Hepatocyte (in vitro differentiated cells): ENCODE results near the gene LCN2. TPM values are rescaled to one million over a fixed set of nuclear protein-coding genes. Genes with fewer than 3 reads are reported as not detected.

Source experiments
- DNase-seq: peaks from one replicate; pipeline ENCODE4 v3.0.0-alpha.2; 2016; ENCODE audit warnings: low spot score
- H2AFZ ChIP-seq: fragments of 200-600 bp; sonication (generic); 2 replicates; pipeline ENCODE4 v1.6.0; 2016; ENCODE audit warnings: antibody characterized with exemption, mild to moderate bottlenecking
- H3K27ac ChIP-seq: fragments of 200-600 bp; sonication (generic); 2 replicates; pipeline ENCODE4 v1.5.1; 2016; ENCODE audit warnings: mild to moderate bottlenecking
- H3K27me3 ChIP-seq: fragments of 200-600 bp; sonication (generic); 2 replicates; pipeline ENCODE4 v1.6.1; 2016
- H3K36me3 ChIP-seq: fragments of 200-600 bp; sonication (generic); replicated peaks from 2 replicates; pipeline ENCODE4 v1.5.1; 2016; ENCODE audit warnings: low read depth; ENCODE audit not compliant: insufficient read depth
- H3K4me1 ChIP-seq: fragments of 200-600 bp; sonication (generic); 2 replicates; pipeline ENCODE4 v1.5.1; 2016; ENCODE audit warnings: mild to moderate bottlenecking, moderate library complexity; ENCODE audit not compliant: insufficient read depth
- H3K4me2 ChIP-seq: fragments of 200-600 bp; sonication (generic); 2 replicates; pipeline ENCODE4 v1.6.0; 2016
- H3K4me3 ChIP-seq: fragments of 200-600 bp; sonication (generic); 2 replicates; pipeline ENCODE4 v1.5.1; 2016; ENCODE audit warnings: mild to moderate bottlenecking
- H3K79me2 ChIP-seq: fragments of 200-600 bp; sonication (generic); 2 replicates; pipeline ENCODE4 v1.6.0; 2017; ENCODE audit warnings: mild to moderate bottlenecking
- H3K9me2 ChIP-seq: fragments of 200-600 bp; sonication (generic); replicated peaks from 2 replicates; pipeline ENCODE4 v1.6.0; 2017; ENCODE audit warnings: mild to moderate bottlenecking; ENCODE audit not compliant: insufficient read depth
- H3K9me3 ChIP-seq: fragments of 200-600 bp; sonication (generic); 2 replicates; pipeline ENCODE4 v1.5.1; 2016; ENCODE audit warnings: low read depth, mild to moderate bottlenecking
- H4K20me1 ChIP-seq: fragments of 200-600 bp; sonication (generic); 2 replicates; pipeline ENCODE4 v1.6.0; 2016; ENCODE audit warnings: mild to moderate bottlenecking; ENCODE audit not compliant: insufficient read depth, poor library complexity, severe bottlenecking
- EZH2 ChIP-seq: fragments of 200-600 bp; sonication (generic); IDR thresholded peaks from 2 replicates; pipeline ENCODE4 v1.6.1; 2016; ENCODE audit warnings: antibody characterized with exemption, mild to moderate bottlenecking, borderline replicate concordance
- EZH2phosphoT487 ChIP-seq: fragments of 200-600 bp; sonication (generic); IDR thresholded peaks from one replicate; pipeline ENCODE4 v1.6.1; 2018; ENCODE audit warnings: antibody characterized with exemption, mild to moderate bottlenecking, low read depth, moderate library complexity; ENCODE audit not compliant: unreplicated experiment, severe bottlenecking
- WGBS: methylation state at CpG from one replicate; pipeline ENCODE4 v1.1.6; 2016; ENCODE audit warnings: low lambda C conversion rate; ENCODE audit errors: missing lambda C conversion rate; 5-methylcytosine and 5-hydroxymethylcytosine counted together
- polyA plus RNA-seq: library from polyadenylated mRNA; unstranded; fragments of >200 nt; fragmentation: Nextera tagmentation; extraction: Ambion mirVana; gene quantifications from 2 replicates; pipeline ENCODE4 v1.2.1, GENCODE V29; 2016
- total RNA-seq: library from RNA; depleted of rRNA; stranded (reverse); fragments of >200 nt; gene quantifications from 2 replicates; pipeline ENCODE4 v1.2.3, GENCODE V29; 2014
- TF ChIP-seq, protein P1 (sequence below): fragments of 200-600 bp; sonication (generic); IDR thresholded peaks from 2 replicates; pipeline ENCODE4 v1.5.1; 2016; ENCODE audit warnings: antibody characterized with exemption, mild to moderate bottlenecking; ENCODE audit not compliant: poor library complexity

LCN2 gene
- total and polyA plus RNA-seq, 2 experiments from 2014 or later: 5.3 to 12.8 TPM

DNA sequence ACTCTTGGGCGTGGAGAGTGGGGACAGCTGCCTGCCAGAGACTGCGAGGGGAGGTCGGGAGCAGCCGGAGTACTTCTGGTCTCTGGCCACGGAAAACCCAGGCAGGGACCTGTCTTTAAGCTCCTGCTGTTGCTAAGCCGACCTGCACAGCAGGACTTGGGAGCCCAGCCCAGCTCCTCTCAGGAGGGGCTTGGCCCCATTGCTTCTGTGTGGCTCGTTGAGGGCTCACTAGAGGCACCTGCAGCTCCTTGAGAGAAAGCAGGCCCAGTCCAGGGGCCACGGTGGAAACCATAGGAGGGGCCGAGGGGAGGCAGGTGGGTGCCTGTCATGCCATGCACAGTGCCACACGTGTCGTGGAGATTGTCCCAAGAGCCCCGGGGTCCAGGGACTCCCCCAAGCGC, 3.3 kb upstream of the LCN2 start:
- Histone ChIP-seq H3K4me2 (no peak overlapping the region), H3K9me2 (no peaks in the 10 kb centered on the region), H4K20me1 (no peaks in the 10 kb centered on the region), H3K27me3 (no peaks in the 10 kb centered on the region), H3K27ac (peak overlapping the region; percentile 19), H3K4me3 (no peak overlapping the region), H3K9me3 (no peaks in the 10 kb centered on the region), H3K4me1 (peaks cover 10% of the 10 kb centered on the region), H3K36me3 (no peaks in the 10 kb centered on the region), H3K79me2 (no peaks in the 10 kb centered on the region), H2AFZ (no peak overlapping the region)
- no peak for TF ChIP-seq EZH2phosphoT487
- TF ChIP-seq, protein P1, sequence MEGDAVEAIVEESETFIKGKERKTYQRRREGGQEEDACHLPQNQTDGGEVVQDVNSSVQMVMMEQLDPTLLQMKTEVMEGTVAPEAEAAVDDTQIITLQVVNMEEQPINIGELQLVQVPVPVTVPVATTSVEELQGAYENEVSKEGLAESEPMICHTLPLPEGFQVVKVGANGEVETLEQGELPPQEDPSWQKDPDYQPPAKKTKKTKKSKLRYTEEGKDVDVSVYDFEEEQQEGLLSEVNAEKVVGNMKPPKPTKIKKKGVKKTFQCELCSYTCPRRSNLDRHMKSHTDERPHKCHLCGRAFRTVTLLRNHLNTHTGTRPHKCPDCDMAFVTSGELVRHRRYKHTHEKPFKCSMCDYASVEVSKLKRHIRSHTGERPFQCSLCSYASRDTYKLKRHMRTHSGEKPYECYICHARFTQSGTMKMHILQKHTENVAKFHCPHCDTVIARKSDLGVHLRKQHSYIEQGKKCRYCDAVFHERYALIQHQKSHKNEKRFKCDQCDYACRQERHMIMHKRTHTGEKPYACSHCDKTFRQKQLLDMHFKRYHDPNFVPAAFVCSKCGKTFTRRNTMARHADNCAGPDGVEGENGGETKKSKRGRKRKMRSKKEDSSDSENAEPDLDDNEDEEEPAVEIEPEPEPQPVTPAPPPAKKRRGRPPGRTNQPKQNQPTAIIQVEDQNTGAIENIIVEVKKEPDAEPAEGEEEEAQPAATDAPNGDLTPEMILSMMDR: no peak
- TF ChIP-seq EZH2: no peak
- no peak for DNase-seq
- WGBS: 86% methylated on average over 13 of the region's 13 CpGs

DNA sequence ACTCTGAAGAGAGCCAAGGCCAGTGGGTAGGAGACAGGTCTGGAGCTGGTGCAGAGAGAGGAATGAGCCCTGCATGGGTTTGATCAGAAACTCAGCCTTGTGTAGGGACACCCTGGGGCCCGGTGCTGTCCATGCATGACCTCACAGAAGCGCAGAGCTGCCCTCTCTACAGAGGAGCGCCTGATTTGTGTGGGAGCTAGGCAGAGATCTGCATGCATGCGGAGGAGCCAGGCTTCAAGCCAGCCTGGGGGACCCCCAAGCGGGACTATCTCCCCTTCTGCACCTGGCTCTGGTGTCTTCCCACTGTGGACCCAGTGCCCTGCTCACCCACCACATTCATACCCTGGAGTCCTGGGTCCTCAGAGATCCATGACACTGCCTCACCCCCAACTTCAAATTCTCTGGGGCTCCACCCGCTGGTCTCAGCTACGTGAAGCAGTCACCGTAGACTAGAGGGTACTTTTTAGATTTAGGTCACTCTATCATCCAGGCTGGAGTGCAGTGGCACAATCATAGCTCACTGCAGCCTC, 2.6 kb upstream of the LCN2 start:
- H3K4me1 ChIP-seq: peaks cover 10% of the 10 kb centered on the region
- no peaks in the 10 kb centered on the region for H3K36me3 ChIP-seq
- H3K79me2 ChIP-seq: no peaks in the 10 kb centered on the region
- TF ChIP-seq, protein P1: no peak
- no peak for TF ChIP-seq EZH2phosphoT487
- TF ChIP-seq EZH2: no peak
- no peak overlapping the region for H2AFZ ChIP-seq
- no peaks in the 10 kb centered on the region for H3K27me3 ChIP-seq
- no peak overlapping the region for H3K27ac ChIP-seq
- H3K4me2 ChIP-seq: no peak overlapping the region
- H3K4me3 ChIP-seq: no peak overlapping the region
- H3K9me3 ChIP-seq: no peaks in the 10 kb centered on the region
- WGBS: 93% methylated on average over 8 of the region's 8 CpGs
- H4K20me1 ChIP-seq: no peaks in the 10 kb centered on the region
- no peaks in the 10 kb centered on the region for H3K9me2 ChIP-seq
- no peak for DNase-seq

DNA sequence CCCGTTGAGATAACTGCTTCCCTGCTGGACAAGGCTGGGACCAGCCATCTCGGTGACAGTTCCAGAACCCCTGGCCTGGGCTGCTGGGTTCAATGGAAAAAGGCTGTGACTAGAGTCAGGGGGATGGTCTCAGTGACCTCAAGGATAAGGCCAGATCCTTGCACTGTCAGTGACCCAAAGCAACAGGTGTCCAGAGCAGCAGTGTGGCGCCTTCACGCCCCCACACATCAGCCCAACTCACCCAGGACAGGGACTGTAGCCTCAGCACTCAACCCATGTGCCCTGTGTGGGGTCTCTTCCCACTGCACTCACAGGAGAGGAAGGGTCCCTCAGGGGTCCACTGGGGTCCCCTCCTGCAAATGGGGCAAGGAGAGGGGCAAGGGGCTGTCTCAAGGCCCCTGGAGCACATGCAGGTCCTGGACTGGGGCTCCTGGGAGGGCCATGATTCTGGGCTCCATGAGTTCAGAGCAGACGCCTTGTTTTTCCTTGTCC, 698 bp upstream of the LCN2 start:
- Histone ChIP-seq H3K9me3 (no peaks in the 10 kb centered on the region), H2AFZ (no peak overlapping the region), H3K4me1 (peaks cover 10% of the 10 kb centered on the region), H4K20me1 (no peaks in the 10 kb centered on the region), H3K79me2 (no peaks in the 10 kb centered on the region), H3K27ac (no peak overlapping the region), H3K27me3 (no peaks in the 10 kb centered on the region), H3K4me2 (no peak overlapping the region), H3K9me2 (no peaks in the 10 kb centered on the region), H3K4me3 (no peak overlapping the region), H3K36me3 (no peaks in the 10 kb centered on the region)
- DNase-seq: no peak
- TF ChIP-seq EZH2phosphoT487 (no peak), EZH2 (no peak)
- TF ChIP-seq, protein P1: no peak
- WGBS: 98% methylated on average over 5 of the region's 5 CpGs
